ENCODE results near the gene TNFRSF8.

Gene TNFRSF8

GRCh38 chr1:12177156-12177998, 114.3 kb downstream of the TNFRSF8 start:
- DNase-seq, result peak in 2 of 3 experiments; percentile 17 to 20

GRCh38 chr1:12177999-12178441, 114.9 kb downstream of the TNFRSF8 start:
- DNase-seq, result peak; percentile 57 to 78 (median 73)

GRCh38 chr1:12178511-12178910, 115.4 kb downstream of the TNFRSF8 start:
- peak; percentile 39 to 75 (median 62) for DNase-seq

GRCh38 chr1:12179111-12179519, 116.0 kb downstream of the TNFRSF8 start:
- DNase-seq, result no peak

- DNase-seq, result no peak
Measured at GRCh38 chr1:12179676-12180075, 116.6 kb downstream of the TNFRSF8 start.

- no peak for DNase-seq
Measured at GRCh38 chr1:12180315-12180714, 117.2 kb downstream of the TNFRSF8 start.

- DNase-seq, result no peak
Measured at GRCh38 chr1:12180903-12181302, 117.8 kb downstream of the TNFRSF8 start.

- DNase-seq, result no peak
Measured at GRCh38 chr1:12181568-12181967, 118.5 kb downstream of the TNFRSF8 start.

GRCh38 chr1:12182410-12182984, 119.4 kb downstream of the TNFRSF8 start:
- DNase-seq, result no peak

GRCh38 chr1:12183095-12183794, 120.1 kb downstream of the TNFRSF8 start:
- DNase-seq, result no peak

- no peak for DNase-seq
Measured at GRCh38 chr1:12184008-12184681, 121.0 kb downstream of the TNFRSF8 start.

- no peak for DNase-seq
Measured at GRCh38 chr1:12185036-12185917, 122.2 kb downstream of the TNFRSF8 start.

- DNase-seq, result no peak
Measured at GRCh38 chr1:12185918-12186678, 123.0 kb downstream of the TNFRSF8 start.

GRCh38 chr1:12186679-12186985, 123.5 kb downstream of the TNFRSF8 start:
- no peak for DNase-seq

GRCh38 chr1:12188115-12188514, 125.0 kb downstream of the TNFRSF8 start:
- DNase-seq, result no peak

GRCh38 chr1:12188657-12189327, 125.7 kb downstream of the TNFRSF8 start:
- DNase-seq, result no peak

- no peak for DNase-seq
Measured at GRCh38 chr1:12189328-12189682, 126.2 kb downstream of the TNFRSF8 start.

GRCh38 chr1:12191242-12192032, 128.3 kb downstream of the TNFRSF8 start:
- DNase-seq, result peak; percentile 46 to 72 (median 50)
